ENCODE data around the gene SDK1. TPM values are rescaled to one million over a fixed set of nuclear protein-coding genes. Genes with fewer than 3 reads are reported as not detected.

Gene SDK1
- total and polyA plus RNA-seq, 2 donors (not counting 3 experiments of a cell fraction or from before 2014, with no cell fraction given) = 1.6 to 3.9 TPM

- intact Hi-C loops (cut with micrococcal nuclease) (loop anchor here (2.0 to 5.0 kb wide), 2 partner anchors 413 to 459 kb away; no protein-coding TSS in a partner anchor), dilution Hi-C loops (cut with MboI; ENCODE audit: extremely low pct_ligation_motif_present, low sequenced_read_pairs) (no loop called here)
- no peak overlapping the region for H2AFZ ChIP-seq (ENCODE audit: low read depth, low read length)
Observed at GRCh38 chr7:3896169-3896765, 595.2 kb downstream of the SDK1 start.

More at GRCh38 chr7:3896169-3896765, 595.2 kb downstream of the SDK1 start:
- Histone ChIP-seq H3K4me3 (replicated peaks in 1 of 3; ENCODE audit: insufficient read depth in 1 of 3, low read depth in 1 of 3, low read length in 3 of 3) (no peak overlapping the region), H3K36me3 (ENCODE audit: control insufficient read depth in 2 of 2, extremely low read depth in 1 of 2, insufficient read depth in 2 of 2, low read length in 2 of 2) (no peaks in the 10 kb centered on the region), H4K20me1 (replicated peaks; ENCODE audit: control insufficient read depth, extremely low read depth, insufficient read depth, low read length) (no peaks in the 10 kb centered on the region), H3K27ac (ENCODE audit: insufficient read depth, low read depth, low read length) (no peak overlapping the region), H3K4me1 (ENCODE audit: control insufficient read depth, extremely low read depth, insufficient read depth, low read length) (no peaks in the 10 kb centered on the region), H3K9me1 (replicated peaks; ENCODE audit: control insufficient read depth, extremely low read depth, insufficient read depth, low read length) (no peaks in the 10 kb centered on the region), H3K9ac (replicated peaks; ENCODE audit: extremely low read depth, insufficient read depth, low read length) (no peak overlapping the region), H3K79me2 (ENCODE audit: control insufficient read depth, insufficient read depth, low read length) (no peaks in the 10 kb centered on the region), H3K27me3 (ENCODE audit: control insufficient read depth in 2 of 2, insufficient read depth in 2 of 2, low read length in 2 of 2) (no peaks in the 10 kb centered on the region), H3K4me2 (ENCODE audit: insufficient read depth, low read length) (no peak overlapping the region), H3K9me3 (replicated peaks; ENCODE audit: control insufficient read depth, insufficient read depth, low read length) (no peaks in the 10 kb centered on the region)
- FAIRE-seq (no peak), DNase-seq (ENCODE audit: low read depth, low spot score) (no peak)
- no peak for TF ChIP-seq MYC (IDR thresholded peaks at IDR 0.05; ENCODE audit: low read depth, low read length)
- no peak for TF ChIP-seq MAX (IDR thresholded peaks at IDR 0.05; ENCODE audit: insufficient read depth, insufficient read length)
- no peak for TF ChIP-seq CTCF (IDR thresholded peaks at IDR 0.05; ENCODE audit: extremely low read depth in 1 of 2, insufficient read depth in 1 of 2, low read depth in 1 of 2, low read length in 2 of 2)
- no peak for TF ChIP-seq EZH2 (IDR thresholded peaks at IDR 0.05; ENCODE audit: borderline replicate concordance, low read depth, low read length, severe bottlenecking)
- ChIA-PET CTCF (interaction anchor here (0.9 to 1.3 kb wide), 2 partner anchors 10 to 415 kb away, joined by 3 to 4 read pairs; no protein-coding TSS in a partner anchor), POLR2A (no interaction called here)
- BruUV-seq (replicated peaks) = no TSS peak

Measured in endothelial cell of umbilical vein (primary cell).